Measurements from ENCODE around the gene MACROD2. TPM values are rescaled to one million over a fixed set of nuclear protein-coding genes. Genes with fewer than 3 reads are reported as not detected.

MACROD2 gene
- total RNA-seq, 1 experiment from 2014 or later: 1.6 TPM

GRCh38 chr20:15895560-15896084 is 1900.3 kb downstream of the MACROD2 start:
- Histone ChIP-seq H3K27ac (ENCODE audit: insufficient read length, low read depth, low read length) (no peak overlapping the region), H4K91ac (ENCODE audit: insufficient read length, low read depth, low read length) (no peak overlapping the region), H3K4me2 (ENCODE audit: insufficient read depth, insufficient read length, low read length) (no peak overlapping the region), H2AK5ac (ENCODE audit: insufficient read length, low read length) (no peak overlapping the region), H3K27me3 (ENCODE audit: insufficient read depth, low read length) (no peaks in the 10 kb centered on the region), H3K56ac (ENCODE audit: insufficient read length, low read depth, low read length) (no peak overlapping the region), H2BK120ac (ENCODE audit: low read depth, low read length, poor library complexity, severe bottlenecking) (no peak overlapping the region), H3K79me1 (ENCODE audit: insufficient read depth, low read depth, low read length, poor library complexity, severe bottlenecking) (no peaks in the 10 kb centered on the region), H3K79me2 (ENCODE audit: insufficient read depth, low read length) (no peaks in the 10 kb centered on the region), H3K23me2 (ENCODE audit: insufficient read length, low read depth, low read length, poor library complexity, severe bottlenecking) (no peaks in the 10 kb centered on the region), H2BK12ac (ENCODE audit: insufficient read length, low read depth, low read length) (no peak overlapping the region), H3K14ac (ENCODE audit: insufficient read depth, low read length) (no peak overlapping the region), H3K4me1 (ENCODE audit: insufficient read depth, low read length) (no peaks in the 10 kb centered on the region), H2BK20ac (ENCODE audit: low read depth, low read length, poor library complexity, severe bottlenecking) (no peak overlapping the region), H3K18ac (ENCODE audit: insufficient read length, low read depth, low read length) (no peak overlapping the region), H4K8ac (replicated peaks; ENCODE audit: insufficient read length, low read depth, low read length) (no peak overlapping the region), H2BK15ac (ENCODE audit: low read depth, low read length) (no peak overlapping the region), H3K23ac (ENCODE audit: insufficient read length, low read depth, low read length) (no peak overlapping the region), H3K4ac (ENCODE audit: low read depth, low read length) (no peak overlapping the region), H3K9ac (ENCODE audit: extremely low read depth, insufficient read length, low read length) (no peak overlapping the region), H3K9me3 (ENCODE audit: control insufficient read depth, low read depth, low read length) (no peaks in the 10 kb centered on the region), H2BK5ac (ENCODE audit: insufficient read length, low read length) (no peak overlapping the region), H2AFZ (ENCODE audit: low read length) (no peak overlapping the region), H4K5ac (ENCODE audit: insufficient read length, low read depth, low read length) (no peak overlapping the region), H3T11ph (ENCODE audit: low read length) (no peak overlapping the region), H4K20me1 (ENCODE audit: control insufficient read depth, insufficient read depth, insufficient read length) (no peaks in the 10 kb centered on the region)
- H3K36me3 Mint-ChIP-seq (ENCODE audit: insufficient read depth in 1 of 3, low read depth in 3 of 3): peaks cover 0 to 8% (median 0%) of the 10 kb centered on the region in 3 experiments; a peak in 2 of 7 replicates
- no peak overlapping the region for H3K27ac Mint-ChIP-seq
- no peak overlapping the region for H3K4me3 Mint-ChIP-seq
- no peak for TF ChIP-seq CTCF (conservative IDR thresholded peaks at IDR 0.05)
- no peak for DNase-seq
- peaks cover 10 to 11% of the 10 kb centered on the region in 2 experiments for H3K4me1 Mint-ChIP-seq
- no peaks in the 10 kb centered on the region for H3K9me3 Mint-ChIP-seq
- WGBS (ENCODE audit: extremely low coverage, insufficient read length, low lambda C conversion rate): no CpG with 5 or more reads among the region's 6 CpGs
- no peaks in the 10 kb centered on the region for H3K27me3 Mint-ChIP-seq (ENCODE audit: low read depth)

Measured in H9 (cell line).